HepG2 (cell line): ENCODE data around the gene ECM1. TPM values are rescaled to one million over a fixed set of nuclear protein-coding genes. Genes with fewer than 3 reads are reported as not detected.

ENCODE experiments used
- DZIP1 ChIP-seq: sonication (generic); formaldehyde crosslinking; IDR thresholded peaks from 2 replicates; pipeline ENCODE4 v1.5.0; 2020; ENCODE audit warnings: mild to moderate bottlenecking, missing genetic modification reagents
- HOMEZ ChIP-seq: IDR thresholded peaks from 2 replicates; pipeline ENCODE4 v1.6.1; 2016; ENCODE audit warnings: low read depth
- KLF12 ChIP-seq: sonication (generic); formaldehyde crosslinking; IDR thresholded peaks from 2 replicates; pipeline ENCODE4 v1.4.0; 2020; ENCODE audit warnings: missing genetic modification reagents, borderline replicate concordance
- U2AF1 ChIP-seq: fragments of 200-400 bp; formaldehyde crosslinking; optimal IDR thresholded peaks from 2 replicates; pipeline ENCODE3; 2017; ENCODE audit warnings: mild to moderate bottlenecking, low read depth, low read length
- ZFP91 ChIP-seq: sonication (generic); formaldehyde crosslinking; IDR thresholded peaks from 2 replicates; pipeline ENCODE4 v1.9.0; 2022; ENCODE audit warnings: missing genetic modification reagents, mild to moderate bottlenecking, borderline replicate concordance
- ZNF253 ChIP-seq: sonication (generic); formaldehyde crosslinking; IDR thresholded peaks from 2 replicates; pipeline ENCODE4 v1.8.0; 2022; ENCODE audit warnings: mild to moderate bottlenecking, missing genetic modification reagents, borderline replicate concordance
- ZNF280D ChIP-seq: sonication (generic); formaldehyde crosslinking; IDR thresholded peaks from 2 replicates; pipeline ENCODE4 v1.5.1; 2020; ENCODE audit warnings: mild to moderate bottlenecking, missing genetic modification reagents
- ZNF501 ChIP-seq: sonication (generic); formaldehyde crosslinking; IDR thresholded peaks from 2 replicates; pipeline ENCODE4 v1.5.1; 2020; ENCODE audit warnings: mild to moderate bottlenecking, moderate library complexity, missing genetic modification reagents
- ZNF512B ChIP-seq: sonication (generic); formaldehyde crosslinking; IDR thresholded peaks from 2 replicates; pipeline ENCODE4 v1.5.1; 2020; ENCODE audit warnings: missing genetic modification reagents, mild to moderate bottlenecking, borderline replicate concordance
- ZNF691 ChIP-seq: sonication (generic); formaldehyde crosslinking; IDR thresholded peaks from 2 replicates; pipeline ENCODE4 v1.4.0; 2020; ENCODE audit warnings: missing genetic modification reagents, low read depth, mild to moderate bottlenecking, borderline replicate concordance
- polyA plus RNA-seq, 8 experiments: library from polyadenylated mRNA; depleted of rRNA in 3 of 8; stranded (reverse) in 7 of 8; unstranded in 1 of 8; fragments of >200 nt; fragmentation: Illumina TruSeq in 4 of 8; extraction: Trizol in 4 of 8; gene quantifications; 2 replicates each; pipeline versions ENCODE4 v1.2.1 to v1.2.3, GENCODE V29; 2011 to 2016; ENCODE audit warnings: low read depth in 4 of 8, missing spikeins in 1 of 8, mixed read lengths in 1 of 8; ENCODE audit not compliant: insufficient read depth in 1 of 8
- total RNA-seq, 5 experiments: library from RNA; depleted of rRNA; stranded (reverse); fragments of >200 nt; fragmentation: Illumina TruSeq; extraction: Trizol; gene quantifications; 2 replicates each; pipeline ENCODE4 v1.2.3, GENCODE V29; 2016; ENCODE audit warnings: low read depth in 1 of 5

The ECM1 gene
- total and polyA plus RNA-seq, 2 of the 13 experiments (the other 11 are each of a cell fraction or from before 2014, with no cell fraction given): 0.42 to 1.0 TPM

GRCh38 chr1:150561254-150561973, 53.5 kb downstream of the ECM1 start (continued):
- TF ChIP-seq ZFP91 (CRISPR knock-in tag): peak; percentile 66; the same call in 1 of the 2 replicates
- peak; percentile 46; the same call in 1 of the 2 replicates for TF ChIP-seq HOMEZ (CRISPR knock-in tag)
- TF ChIP-seq ZNF512B: no peak
- peak; percentile 80 for TF ChIP-seq U2AF1
- TF ChIP-seq DZIP1: peak; percentile 17; the same call in 1 of the 2 replicates
- TF ChIP-seq ZNF253 (CRISPR knock-in tag): no peak
- TF ChIP-seq ZNF691 (CRISPR knock-in tag): peak; percentile 24; the same call in 1 of the 2 replicates
- peak; percentile 84 for TF ChIP-seq ZNF501 (CRISPR knock-in tag)
- peak; percentile 43; the same call in 1 of the 2 replicates for TF ChIP-seq KLF12 (CRISPR knock-in tag)
- TF ChIP-seq ZNF280D: peak; percentile 69; the same call in 1 of the 2 replicates
